ENCODE results near the gene LRRC1.

LRRC1 gene

DNA sequence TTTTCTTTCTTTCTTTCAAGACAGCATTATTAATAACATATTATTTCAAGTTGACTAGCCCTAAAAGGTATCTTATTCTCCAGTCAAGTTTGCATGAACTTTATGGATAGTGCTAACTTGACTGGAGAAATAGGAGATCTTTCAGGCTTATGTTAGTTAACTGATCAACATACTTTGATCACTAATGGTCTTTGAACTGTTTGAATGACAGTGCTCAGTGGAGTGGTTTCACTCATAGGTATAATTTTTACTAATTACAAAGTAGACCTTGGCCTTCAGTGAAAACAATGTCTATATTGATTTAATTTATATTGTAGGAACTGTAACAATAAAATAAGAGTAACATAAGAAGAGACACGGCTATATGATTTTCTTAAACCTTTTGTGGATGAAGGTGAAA lies 8.0 kb upstream of the LRRC1 start:
- TF ChIP-seq, protein P1, sequence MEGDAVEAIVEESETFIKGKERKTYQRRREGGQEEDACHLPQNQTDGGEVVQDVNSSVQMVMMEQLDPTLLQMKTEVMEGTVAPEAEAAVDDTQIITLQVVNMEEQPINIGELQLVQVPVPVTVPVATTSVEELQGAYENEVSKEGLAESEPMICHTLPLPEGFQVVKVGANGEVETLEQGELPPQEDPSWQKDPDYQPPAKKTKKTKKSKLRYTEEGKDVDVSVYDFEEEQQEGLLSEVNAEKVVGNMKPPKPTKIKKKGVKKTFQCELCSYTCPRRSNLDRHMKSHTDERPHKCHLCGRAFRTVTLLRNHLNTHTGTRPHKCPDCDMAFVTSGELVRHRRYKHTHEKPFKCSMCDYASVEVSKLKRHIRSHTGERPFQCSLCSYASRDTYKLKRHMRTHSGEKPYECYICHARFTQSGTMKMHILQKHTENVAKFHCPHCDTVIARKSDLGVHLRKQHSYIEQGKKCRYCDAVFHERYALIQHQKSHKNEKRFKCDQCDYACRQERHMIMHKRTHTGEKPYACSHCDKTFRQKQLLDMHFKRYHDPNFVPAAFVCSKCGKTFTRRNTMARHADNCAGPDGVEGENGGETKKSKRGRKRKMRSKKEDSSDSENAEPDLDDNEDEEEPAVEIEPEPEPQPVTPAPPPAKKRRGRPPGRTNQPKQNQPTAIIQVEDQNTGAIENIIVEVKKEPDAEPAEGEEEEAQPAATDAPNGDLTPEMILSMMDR (IDR thresholded peaks at IDR 0.05; ENCODE audit: poor library complexity, severe bottlenecking) = no peak
- H3K4me1 ChIP-seq (ENCODE audit: insufficient read depth, poor library complexity, severe bottlenecking) = no peaks in the 10 kb centered on the region
- H3K9me3 ChIP-seq (ENCODE audit: severe bottlenecking) = peaks cover 3% of the 10 kb centered on the region
- H3K27me3 ChIP-seq (ENCODE audit: insufficient read depth, poor library complexity, severe bottlenecking) = no peaks in the 10 kb centered on the region
- DNase-seq (ENCODE audit: low spot score) = no peak
- no peak for ATAC-seq (ENCODE audit: low read depth)
- no peak overlapping the region for H3K27ac ChIP-seq (ENCODE audit: poor library complexity, severe bottlenecking)
- H3K4me3 ChIP-seq (ENCODE audit: severe bottlenecking) = no peak overlapping the region
- no peaks in the 10 kb centered on the region for H3K36me3 ChIP-seq (ENCODE audit: low read depth)

DNA sequence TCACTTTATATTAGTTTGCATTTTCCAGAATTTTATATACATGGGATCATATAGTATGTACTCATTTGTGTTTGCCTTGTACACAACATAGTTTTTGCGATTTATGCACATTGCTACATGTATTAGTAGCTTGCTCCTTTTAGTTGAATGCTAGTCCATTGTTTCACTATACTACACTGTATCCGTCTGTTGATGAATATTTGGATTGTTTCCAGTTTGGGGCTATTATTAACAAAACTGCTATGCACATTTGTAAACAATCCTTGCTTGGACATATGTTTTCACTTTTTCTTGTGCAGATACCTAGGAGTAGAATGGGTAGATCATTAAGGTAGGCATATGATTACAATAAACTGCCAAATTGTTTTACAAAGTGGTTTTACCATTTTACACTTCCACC lies 3.9 kb upstream of the LRRC1 start:
- no peak overlapping the region for H3K4me3 ChIP-seq (ENCODE audit: severe bottlenecking)
- DNase-seq (ENCODE audit: low spot score) = no peak
- H3K4me1 ChIP-seq (ENCODE audit: insufficient read depth, poor library complexity, severe bottlenecking) = peaks cover 6% of the 10 kb centered on the region
- H3K36me3 ChIP-seq (ENCODE audit: low read depth) = no peaks in the 10 kb centered on the region
- H3K9me3 ChIP-seq (ENCODE audit: severe bottlenecking) = no peaks in the 10 kb centered on the region
- no peaks in the 10 kb centered on the region for H3K27me3 ChIP-seq (ENCODE audit: insufficient read depth, poor library complexity, severe bottlenecking)
- ATAC-seq (ENCODE audit: low read depth) = no peak
- TF ChIP-seq, protein P1 (IDR thresholded peaks at IDR 0.05; ENCODE audit: poor library complexity, severe bottlenecking) = no peak
- H3K27ac ChIP-seq (ENCODE audit: poor library complexity, severe bottlenecking) = no peak overlapping the region

DNA sequence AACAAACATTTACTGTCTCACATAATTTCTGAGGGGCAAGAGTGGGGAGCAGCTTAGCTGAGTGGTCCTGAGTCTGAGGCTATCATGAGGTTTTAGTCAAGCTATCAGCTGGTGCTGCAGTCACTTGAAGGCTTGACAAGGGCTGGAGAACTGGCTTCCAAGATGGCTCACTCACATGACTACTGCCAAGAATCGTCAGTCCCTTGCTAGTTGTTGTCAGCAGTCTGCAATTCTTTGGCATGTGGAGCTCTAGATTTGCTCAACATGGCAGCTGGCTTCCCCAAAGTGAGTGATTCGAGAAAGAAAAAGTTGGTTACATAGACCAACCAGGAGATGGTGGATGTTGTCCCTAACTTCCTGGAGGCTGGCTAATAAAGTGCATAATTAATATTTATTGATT lies 2.8 kb upstream of the LRRC1 start:
- Histone ChIP-seq H3K9me3 (ENCODE audit: severe bottlenecking) (no peaks in the 10 kb centered on the region), H3K4me3 (ENCODE audit: severe bottlenecking) (no peak overlapping the region), H3K4me1 (ENCODE audit: insufficient read depth, poor library complexity, severe bottlenecking) (peaks cover 12% of the 10 kb centered on the region), H3K27me3 (ENCODE audit: insufficient read depth, poor library complexity, severe bottlenecking) (no peaks in the 10 kb centered on the region), H3K27ac (ENCODE audit: poor library complexity, severe bottlenecking) (no peak overlapping the region), H3K36me3 (ENCODE audit: low read depth) (no peaks in the 10 kb centered on the region)
- no peak for ATAC-seq (ENCODE audit: low read depth)
- no peak for DNase-seq (ENCODE audit: low spot score)
- TF ChIP-seq, protein P1 (IDR thresholded peaks at IDR 0.05; ENCODE audit: poor library complexity, severe bottlenecking) = no peak

DNA sequence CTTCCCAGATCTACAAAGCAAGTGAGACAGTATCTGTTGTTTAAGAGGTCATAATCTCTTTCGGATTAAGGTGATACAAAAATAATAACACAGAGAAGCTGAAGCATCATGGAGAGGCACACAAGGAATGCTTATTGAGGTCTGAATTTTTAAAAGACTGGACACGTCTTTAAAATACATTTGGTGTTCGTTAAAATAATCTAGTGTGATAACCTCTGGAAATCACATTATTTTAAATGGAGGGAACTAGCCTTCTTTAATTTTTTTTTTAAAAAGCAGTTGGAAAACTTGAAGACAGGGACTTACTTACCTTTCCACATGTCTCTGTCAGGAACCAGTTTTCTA lies 1.9 kb upstream of the LRRC1 start:
- no peak for DNase-seq (ENCODE audit: low spot score)
- Histone ChIP-seq H3K9me3 (ENCODE audit: severe bottlenecking) (no peaks in the 10 kb centered on the region), H3K4me1 (ENCODE audit: insufficient read depth, poor library complexity, severe bottlenecking) (peaks cover 15% of the 10 kb centered on the region), H3K4me3 (ENCODE audit: severe bottlenecking) (peak overlapping the region; percentile 51), H3K36me3 (ENCODE audit: low read depth) (no peaks in the 10 kb centered on the region), H3K27me3 (ENCODE audit: insufficient read depth, poor library complexity, severe bottlenecking) (no peaks in the 10 kb centered on the region), H3K27ac (ENCODE audit: poor library complexity, severe bottlenecking) (peak overlapping the region; percentile 69)
- ATAC-seq (ENCODE audit: low read depth) = no peak
- TF ChIP-seq, protein P1 (IDR thresholded peaks at IDR 0.05; ENCODE audit: poor library complexity, severe bottlenecking) = no peak

DNA sequence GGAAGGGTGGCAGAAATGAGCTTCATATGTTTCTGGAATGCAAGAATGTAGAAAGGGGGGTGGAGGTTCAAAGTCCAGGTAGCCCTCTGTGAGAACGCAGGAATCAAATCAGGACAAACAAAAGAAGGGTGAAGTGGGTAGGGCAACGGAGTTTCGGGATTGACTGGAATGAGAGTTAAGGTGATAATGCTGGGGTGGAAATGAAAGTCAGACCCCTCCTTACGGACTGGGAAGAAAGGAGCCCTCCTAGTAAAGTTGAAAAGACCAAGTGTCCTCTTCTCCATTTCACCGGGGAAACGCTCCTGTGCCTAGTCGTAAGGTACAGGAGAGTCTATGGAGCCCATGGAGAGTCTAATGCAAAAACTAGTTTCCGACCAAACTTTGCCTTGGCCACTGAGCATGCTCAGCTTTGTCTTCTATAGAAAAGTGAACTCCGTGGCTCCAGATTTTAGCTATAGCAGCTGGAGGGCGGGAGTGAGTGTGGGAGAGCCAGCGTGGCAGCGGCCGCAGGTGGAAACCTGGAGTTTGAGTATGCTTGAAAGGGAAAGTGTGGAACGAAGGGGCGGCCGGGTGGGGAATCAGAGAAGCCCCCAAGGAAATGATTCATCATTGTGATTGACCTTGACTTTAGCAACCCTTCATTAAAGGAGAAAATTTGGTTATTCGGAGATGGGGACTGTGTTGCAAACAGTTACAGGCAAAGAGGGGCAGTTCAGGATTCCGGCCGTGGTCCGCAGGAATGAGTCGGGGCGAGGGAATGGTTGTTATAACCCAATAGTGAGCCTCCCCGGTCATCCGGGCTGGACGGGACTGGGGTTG lies 1.3 kb upstream of the LRRC1 start:
- DNase-seq (ENCODE audit: low spot score) = peak; percentile 56
- no peaks in the 10 kb centered on the region for H3K27me3 ChIP-seq (ENCODE audit: insufficient read depth, poor library complexity, severe bottlenecking)
- peaks cover 15% of the 10 kb centered on the region for H3K4me1 ChIP-seq (ENCODE audit: insufficient read depth, poor library complexity, severe bottlenecking)
- no peaks in the 10 kb centered on the region for H3K36me3 ChIP-seq (ENCODE audit: low read depth)
- TF ChIP-seq, protein P1 (IDR thresholded peaks at IDR 0.05; ENCODE audit: poor library complexity, severe bottlenecking) = no peak
- H3K4me3 ChIP-seq (ENCODE audit: severe bottlenecking) = peak overlapping the region; percentile 51
- peak overlapping the region; percentile 69 for H3K27ac ChIP-seq (ENCODE audit: poor library complexity, severe bottlenecking)
- no peaks in the 10 kb centered on the region for H3K9me3 ChIP-seq (ENCODE audit: severe bottlenecking)
- ATAC-seq (ENCODE audit: low read depth) = peak; percentile 37

All from RWPE2 (cell line).